ENCODE results near the gene CTDP1.

The CTDP1 gene

DNA sequence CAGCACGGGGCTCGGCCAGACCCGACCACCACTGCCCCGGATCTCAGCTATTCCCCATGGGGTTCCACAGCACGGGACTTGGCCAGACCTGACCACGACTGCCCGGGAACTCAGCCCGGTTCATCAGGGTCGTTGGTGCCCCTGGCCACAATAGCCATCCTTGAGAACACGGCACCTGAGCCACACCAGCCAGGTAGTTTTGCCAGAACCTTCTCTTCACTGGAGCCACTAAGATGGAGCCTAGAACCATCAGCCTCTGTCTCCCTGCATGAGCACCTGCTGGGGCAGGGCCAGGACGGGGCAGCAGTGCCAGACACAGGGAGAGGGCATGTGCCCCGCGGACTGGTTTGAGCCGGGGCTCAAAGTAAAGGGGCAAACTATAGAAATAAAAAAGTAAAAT, 106.7 kb downstream of the CTDP1 start:
- no peak for DNase-seq

DNA sequence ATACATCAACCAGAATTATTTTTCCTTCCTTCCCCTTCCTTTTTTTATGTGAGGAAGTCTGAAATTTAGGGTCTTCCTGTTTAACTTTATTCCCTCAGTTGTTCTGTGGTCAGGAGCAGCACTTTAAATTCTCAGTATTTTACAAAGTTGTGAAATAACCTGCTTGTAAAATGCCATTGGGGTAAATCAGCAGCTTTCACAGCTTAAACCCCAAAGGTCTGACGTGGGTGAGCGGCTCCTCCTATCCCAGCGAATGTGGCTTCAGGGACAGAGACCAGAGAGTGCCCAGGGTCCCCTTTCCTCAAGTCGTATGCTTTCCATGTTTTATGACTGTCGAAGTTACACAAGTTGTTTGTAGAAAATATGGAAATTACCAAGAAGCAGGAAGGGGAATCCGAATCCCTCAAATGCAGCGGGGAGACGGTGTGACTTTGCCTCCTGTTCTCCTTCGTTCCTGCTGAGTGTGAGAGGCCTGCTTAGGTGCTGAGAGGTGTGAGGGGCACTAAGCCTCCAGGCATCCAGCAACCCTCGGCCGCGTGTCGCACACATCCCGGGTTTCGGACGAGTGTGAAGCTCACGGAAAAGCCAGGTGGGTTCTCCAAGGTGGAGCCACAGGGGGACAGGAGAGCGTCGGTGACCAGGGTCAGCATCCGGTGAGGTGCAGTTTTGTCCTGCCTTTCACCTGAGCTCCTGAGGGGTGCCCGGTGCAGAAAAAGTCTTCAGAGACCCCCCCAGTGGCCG, 107.4 kb downstream of the CTDP1 start:
- no peak for DNase-seq

DNA sequence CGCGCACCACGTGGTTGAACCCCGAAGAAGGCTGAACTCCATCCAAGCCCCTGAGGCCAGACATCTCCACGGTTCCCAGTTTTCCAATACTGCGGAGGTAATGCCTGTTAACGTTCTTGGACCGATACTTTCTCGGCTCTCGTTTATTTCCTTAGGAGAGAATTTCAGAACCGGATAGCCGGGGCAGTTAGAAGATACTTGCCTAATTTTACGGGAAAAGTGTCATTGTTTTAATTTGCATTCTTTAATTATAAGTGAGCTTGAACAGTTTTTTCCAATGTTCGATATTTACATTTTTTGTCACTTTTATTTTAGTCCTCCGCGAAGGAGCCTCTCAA, 107.9 kb downstream of the CTDP1 start:
- DNase-seq, result no peak

DNA sequence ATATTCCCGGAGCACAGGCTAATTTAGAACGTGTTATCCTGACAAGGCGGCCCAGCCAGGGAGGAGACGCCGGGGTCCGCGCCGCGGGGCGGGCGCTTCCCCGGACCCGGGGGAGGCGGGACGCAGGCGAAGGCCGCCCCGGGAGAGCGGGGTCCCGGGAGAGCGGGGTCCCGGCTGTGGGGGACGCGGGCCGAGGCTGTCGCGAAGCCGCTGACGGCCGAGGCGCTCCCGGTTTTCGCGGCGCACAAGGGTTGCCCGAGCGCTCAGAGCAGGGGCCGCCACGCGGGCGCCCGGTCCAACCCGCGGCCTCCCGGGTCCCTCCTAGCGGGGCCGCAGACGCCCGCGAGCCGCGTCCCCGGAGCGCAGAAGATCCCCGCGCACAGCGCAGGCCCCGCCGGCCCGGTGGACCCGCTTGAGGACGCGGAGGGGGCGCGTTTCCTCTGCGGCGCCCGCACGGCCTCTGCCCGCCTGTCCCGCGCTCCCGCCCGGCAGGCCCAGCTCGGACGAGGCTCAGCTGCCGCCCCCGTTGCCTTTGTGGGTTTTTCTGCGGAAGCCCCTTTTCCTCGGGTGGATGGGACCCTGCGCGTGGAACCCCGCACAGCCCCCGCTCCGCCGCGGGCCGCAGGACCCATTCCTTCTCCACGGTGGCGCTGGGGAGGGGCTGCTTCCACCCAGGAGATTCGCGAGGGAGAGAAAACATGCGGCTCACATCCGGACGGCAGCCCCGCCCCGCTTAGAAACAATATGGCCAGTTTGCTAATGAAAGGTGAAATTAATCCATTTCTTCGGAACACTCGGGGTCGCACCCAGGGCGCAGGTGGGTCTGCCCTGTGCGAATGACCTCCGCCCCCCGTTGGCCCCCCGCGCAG, 108.5 kb downstream of the CTDP1 start:
- no peak for DNase-seq

DNA sequence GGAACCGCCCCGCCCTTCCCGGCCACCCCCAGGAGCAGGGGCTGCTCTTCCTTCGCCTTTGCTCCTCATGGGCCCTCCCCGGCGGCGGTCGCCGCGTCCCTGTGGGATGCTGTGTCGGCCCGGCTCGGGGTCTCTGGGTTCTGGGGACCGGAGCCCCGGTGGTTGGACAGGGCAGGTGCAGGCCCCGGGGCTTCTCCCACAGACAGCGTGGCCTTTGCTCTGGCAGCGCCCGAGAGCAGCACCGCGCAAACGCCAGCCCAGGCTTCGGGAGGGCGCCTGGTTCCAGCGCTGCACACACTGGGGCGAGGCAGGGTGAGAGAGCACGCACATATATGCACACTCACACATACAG, 109.1 kb downstream of the CTDP1 start:
- DNase-seq, result no peak

DNA sequence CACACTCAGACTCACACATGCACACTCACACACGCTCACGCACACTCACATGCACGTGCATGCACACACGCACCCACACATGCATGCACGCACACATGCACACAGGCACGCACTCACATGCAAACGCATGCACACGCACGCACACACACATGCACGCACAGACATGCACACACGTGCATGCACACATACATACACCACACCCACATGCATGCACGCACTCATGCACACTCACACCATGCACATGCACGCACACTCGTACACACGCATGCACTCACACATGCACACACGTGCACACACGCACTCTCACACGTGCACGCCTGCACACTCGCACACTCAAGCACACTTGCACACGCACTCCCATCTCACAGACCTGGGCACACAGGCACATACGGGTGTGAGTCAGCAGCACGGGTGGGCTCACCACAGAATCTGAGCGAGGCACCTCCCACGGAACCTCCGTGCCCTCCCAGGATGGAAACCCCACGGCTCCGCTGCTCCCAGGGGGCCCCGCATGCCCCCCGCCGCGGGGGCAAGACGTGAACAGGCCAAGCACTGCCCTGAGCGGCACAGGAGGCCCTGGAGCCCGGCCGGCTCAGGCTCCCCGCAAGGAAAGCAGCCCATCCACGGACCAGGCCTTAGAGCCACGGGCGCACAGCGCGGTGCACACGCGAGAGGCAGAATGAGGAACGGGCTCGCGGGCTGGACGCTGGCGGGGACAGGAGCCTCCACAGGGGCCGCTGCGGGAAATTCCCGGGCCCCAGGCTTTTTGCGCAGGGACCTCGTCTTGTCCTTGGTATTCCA, 109.7 kb downstream of the CTDP1 start:
- DNase-seq, result no peak

DNA sequence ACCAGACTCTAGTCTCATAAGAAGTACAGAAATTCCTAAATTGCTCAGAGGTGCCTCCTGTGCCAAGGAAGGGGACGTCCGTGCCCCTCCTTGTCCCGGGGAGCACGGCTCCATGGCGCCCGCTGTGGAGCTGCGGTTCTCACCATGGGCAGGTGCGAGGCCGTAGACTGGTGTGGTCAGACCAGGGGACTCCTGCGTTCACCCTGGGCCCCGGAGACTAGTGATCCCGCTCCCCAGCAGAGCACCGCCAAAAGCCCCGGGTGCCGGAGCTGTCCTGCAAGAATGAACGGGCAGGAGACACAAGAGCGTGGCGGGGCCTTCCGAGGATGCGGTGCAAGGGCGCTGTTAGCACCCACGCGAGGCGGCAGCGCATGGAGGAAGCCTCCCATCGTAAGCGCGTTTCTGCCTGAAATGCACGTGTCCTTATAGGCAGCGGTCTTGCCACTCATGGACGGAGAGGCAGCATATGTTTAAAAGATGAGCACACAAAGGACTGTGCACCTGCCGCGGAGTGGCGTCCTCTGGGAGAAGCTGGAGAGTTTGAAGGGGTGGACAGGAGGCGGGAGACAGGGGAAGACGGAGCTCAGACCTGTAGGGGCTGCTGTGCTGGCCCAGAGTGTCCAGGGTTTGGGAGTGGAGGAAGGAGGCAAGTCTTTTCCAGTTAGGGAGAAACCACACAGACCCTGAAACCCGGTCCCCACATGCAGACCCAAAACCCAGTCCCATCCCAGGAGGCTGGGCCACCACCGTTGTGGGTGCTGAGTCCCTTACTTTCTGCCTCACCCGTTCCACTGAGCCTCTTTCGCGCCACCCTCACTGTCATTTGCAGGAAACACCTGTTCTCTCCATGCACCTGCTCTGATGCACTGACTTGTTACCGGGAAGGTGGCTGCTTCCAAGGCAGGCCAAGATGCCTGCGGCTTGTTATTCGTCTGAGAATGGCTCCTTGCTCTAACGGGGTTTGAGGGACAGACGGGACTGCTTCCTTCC, 110.6 kb downstream of the CTDP1 start:
- DNase-seq, result no peak

DNA sequence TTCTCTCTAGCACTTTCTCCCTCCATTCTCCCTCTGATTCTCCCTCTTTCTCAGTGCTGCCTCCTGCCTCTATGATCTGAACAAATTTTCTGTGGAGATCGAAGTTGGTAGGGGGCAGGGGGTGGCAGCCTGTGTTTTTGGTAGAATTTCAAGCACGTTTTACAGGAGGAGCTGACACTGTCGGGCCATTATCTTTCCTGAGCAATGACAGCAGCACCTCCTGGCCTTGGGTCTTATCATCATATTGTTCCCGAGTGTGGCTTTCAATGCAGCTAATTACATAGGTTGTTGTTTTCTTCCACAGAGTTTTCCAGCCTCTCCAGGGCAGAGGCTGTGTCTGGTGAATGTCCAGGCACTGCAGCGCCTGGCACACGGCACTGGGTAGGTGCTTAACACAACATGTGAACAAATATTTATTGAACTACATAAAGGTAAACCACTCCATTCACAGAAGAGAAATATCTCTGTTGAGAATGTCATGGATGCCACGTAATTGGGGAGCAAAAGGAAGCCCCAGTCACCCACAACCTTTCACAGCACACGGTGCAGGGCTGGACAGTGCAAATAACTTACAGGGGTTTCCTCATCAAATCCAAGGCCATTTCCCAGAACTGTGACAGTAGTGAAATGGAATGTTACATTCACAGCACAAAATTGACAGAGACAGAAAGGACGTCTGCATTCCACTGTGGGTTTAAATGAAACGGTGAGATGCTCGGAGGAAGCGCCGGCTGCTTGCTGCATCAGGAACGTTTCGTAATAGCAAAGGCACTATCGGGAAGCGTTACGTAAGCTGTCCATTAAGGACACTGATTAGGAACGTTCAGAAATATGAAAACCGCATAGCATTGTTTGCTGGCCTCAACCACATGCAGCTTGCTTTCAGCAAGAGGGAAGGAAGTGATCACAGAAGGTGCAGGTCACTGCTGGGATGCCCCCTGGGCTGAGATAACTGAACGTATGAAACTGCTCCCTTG, 111.7 kb downstream of the CTDP1 start:
- DNase-seq, result peak in 2 of 14 donors; percentile 5 to 17

DNA sequence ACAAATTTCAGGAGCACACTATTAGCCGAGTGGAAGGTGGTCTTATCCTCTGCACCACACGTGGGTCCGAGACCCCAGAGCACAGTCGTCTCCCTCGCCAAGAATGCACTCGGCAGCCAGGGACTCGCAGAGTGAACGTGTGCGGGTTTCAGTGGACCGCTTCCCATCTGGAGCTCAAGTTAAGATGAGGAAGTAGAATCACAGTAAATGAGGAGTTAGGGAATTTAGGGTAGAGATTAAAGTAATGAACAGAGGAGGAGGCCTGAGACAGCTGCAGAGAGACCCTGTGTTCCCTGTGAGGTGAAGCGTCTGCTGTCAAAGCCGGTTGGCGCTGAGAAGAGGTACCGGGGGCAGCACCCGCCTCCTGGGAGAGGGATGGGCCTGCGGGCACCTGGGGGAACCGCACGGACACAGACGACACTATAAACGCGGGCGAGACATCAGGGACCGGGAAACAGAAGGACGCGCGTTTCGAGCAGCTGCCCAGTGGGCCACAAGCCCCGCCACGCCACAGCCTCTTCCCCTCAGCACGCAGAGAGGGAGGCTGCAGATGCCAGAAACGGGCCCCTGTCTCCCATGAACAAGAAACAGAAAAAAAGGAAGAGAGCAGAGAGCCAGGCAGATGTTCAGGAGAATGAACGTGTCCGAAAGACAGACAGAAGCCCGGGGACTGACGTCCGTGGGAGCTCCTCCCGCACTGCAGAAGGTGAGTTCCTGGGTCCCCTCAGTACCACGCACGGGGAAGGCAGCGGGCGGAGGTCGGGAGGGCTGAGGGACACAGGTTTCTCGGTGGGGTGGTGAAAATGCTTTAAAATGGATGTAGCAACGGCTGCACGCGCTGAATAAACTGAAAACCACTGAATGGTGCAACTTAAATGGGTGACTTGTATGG, 112.7 kb downstream of the CTDP1 start:
- no peak for DNase-seq

DNA sequence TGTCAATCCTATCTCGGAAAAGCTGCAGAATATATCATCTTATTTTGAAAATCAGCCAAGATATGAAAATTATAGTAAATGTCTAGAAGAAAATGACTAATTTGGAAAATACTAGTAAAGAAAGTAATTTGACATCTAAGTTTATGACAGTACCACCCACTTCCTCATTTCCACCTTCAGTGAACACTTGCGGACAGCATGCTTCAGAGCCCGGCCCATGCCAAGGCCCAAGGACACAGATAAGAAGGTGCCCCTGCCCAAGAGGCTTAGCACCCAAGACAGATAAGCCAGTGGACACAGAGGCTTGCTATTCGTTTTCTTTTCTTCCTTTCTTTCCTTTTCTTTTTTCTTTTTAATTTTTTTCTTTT, 113.4 kb downstream of the CTDP1 start:
- no peak for DNase-seq

DNA sequence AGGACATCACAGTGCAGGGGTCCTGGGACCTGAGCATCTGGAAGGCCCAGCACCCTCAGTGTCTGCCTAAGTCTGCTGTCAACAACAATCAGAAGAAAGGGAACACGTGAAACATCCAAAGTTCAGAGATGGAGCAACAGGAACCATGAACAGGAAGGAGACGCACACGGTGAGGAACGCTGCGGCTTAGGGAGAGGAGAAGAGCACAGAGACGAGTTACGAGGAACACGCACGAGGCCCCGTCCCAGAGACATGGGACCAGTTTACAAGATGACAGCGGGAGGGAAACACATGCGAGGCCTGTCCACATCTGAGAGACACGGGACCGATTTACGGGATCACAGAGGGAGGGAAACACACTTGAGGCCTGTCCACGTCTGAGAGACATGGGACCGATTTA, 115.2 kb downstream of the CTDP1 start:
- no peak for DNase-seq

DNA sequence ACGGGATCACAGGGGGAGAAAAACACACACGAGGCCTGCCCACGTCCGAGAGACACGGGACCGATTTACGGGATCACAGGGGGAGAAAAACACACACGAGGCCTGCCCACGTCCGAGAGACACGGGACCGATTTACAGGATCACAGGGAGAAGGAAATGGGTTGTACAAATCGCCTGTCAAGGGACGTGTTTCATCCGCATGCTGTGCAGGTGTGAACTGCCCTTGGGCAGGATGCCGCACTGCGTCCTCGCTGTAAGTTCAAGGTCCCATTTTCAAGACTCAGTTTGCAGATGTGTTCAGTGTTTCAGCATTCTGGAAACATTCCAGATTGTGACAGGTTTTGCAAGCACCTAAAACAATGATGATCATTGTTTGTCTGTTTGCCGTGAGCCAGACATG, 115.8 kb downstream of the CTDP1 start:
- no peak for DNase-seq

DNA sequence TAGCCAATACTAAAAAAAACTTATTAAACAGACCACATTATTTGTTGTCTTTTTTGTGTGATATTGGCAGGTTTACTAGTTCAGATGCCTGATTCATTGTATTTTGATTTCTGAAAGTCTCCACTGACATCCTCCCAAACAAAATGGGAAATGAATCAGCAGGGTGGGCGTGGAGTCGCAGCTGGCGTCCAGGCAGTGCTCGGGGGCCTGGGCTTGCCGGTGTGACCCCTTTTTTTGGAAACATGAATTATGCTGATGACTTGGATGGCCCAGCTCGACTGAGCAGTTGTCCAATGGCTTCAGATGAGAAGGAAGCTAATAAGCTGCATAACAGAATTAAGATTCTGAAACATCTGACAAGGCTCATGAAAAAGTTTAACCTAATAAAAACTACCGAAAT, 116.4 kb downstream of the CTDP1 start:
- DNase-seq, result no peak

DNA sequence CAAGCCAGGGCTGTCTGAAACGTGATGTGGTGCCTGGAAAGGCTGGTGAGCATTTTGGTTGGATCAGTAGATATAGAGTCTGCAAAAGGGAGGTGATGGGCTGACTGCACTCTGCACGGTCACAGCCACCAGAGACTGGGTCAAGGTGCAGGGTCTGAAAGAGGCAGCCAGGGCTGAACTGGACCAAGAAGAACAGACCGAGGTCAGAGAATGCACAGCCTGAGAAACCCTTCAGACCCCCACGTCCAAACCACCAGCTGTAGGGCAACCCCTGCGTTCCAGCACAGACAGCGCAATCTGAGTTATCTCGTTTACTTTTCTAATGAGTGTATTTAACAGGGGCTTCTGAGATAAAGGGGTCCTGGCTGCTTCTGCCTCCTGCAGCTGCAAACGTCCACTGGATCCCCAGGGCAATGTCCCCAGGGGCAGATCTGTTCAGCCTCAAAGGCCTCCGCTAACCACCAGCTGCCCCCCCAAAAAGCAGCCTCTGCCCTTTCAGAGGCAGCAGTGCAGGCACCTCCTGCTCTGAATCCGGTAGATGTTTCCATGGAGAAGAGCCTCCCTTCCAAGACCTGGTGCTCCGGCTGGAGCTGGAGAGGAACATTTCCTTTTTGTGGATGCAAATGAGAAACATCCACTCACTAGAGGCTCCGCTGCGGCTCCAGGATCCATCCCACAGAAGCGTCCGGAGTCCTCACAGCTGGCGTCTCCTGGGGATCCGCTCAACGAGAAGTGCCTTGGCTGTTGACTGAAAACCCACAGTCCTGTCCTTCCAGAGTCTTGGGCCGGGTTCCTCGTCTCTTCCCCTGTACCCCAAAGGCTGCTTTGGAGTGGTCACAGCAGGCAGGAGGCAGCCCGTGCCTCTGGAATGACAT, 117.2 kb downstream of the CTDP1 start:
- no peak for DNase-seq

DNA sequence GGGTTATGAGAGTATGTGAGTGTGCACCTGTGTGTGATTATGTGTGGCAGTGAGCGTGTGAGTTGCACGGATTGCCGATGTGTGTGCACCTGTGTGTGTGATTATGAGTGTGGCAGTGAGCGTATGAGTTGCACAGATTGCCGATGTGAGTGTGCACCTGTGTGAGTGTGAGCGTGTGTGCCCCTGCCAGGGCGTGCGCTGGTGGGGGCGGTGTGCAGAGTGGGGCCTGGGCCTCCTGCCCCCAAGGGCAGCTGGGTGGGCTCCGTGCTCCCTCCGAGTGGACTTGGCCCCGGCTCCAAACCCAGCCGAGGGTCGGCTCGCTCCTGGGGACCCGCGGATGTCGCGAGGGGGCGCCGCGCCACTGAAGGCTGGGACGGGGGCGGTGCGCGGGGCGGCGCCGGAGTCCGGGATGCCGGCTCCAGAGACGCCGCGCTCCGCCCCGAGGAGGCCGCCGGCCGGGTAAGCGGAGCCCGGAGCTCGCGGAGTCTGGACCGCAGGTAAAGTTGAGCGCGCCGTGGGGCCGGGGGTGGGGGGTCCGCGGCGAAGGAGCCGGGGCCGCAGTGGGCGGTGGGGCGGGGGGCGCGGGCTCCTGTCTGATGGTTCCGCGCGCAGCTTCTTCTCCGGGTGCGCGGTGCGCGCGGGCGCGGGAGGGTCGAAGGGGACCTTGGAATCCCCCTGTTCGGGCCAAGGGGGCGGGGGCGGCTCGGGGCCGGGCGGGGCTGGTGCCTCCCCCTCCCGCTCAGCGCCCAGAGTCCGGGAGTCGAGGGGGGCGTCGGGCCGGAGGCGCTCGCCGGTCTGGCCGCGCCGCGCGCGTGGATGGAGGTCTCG, 118.1 kb downstream of the CTDP1 start, which contains the start of gene KCNG2:
TSS of gene KCNG2 (plus strand) at position 421 of the 828 bp plus-strand sequence. CDS start 65,730 bp downstream, outside the sequence.
- peak in 1 of 14 donors; percentile 15 for DNase-seq

DNA sequence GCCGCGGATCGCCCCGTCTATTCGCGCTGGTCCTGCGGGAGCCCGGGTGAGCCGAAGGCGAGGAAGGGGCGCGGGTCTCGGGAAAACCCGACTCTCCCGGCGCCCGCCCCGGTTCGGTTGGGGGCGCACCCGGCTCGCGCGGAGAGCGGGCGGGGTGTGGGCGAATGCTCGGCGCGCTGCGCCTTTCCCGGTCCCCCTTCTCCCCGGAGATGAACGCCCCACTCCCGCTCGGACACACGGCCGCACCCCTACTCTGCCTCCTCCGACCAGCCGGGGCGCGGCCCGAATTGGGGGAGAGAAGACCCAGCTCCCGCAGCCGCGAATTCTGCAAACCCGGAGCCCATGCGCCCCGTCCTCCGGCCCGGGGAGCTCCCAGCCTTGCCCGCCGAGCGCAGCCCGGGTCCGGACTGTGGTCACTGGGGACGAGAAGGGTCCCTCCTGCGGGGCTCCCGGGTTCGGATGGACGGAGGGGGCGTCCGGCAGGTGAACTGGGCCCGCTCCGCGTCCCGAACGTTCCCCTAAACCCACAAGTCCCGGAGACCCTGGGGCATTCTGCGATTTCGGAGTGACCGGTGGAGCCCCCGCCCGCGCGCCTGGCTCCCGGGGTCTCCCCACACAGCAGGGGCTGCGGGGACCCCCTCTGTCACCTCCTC, 118.9 kb downstream of the CTDP1 start:
- DNase-seq, result no peak

DNA sequence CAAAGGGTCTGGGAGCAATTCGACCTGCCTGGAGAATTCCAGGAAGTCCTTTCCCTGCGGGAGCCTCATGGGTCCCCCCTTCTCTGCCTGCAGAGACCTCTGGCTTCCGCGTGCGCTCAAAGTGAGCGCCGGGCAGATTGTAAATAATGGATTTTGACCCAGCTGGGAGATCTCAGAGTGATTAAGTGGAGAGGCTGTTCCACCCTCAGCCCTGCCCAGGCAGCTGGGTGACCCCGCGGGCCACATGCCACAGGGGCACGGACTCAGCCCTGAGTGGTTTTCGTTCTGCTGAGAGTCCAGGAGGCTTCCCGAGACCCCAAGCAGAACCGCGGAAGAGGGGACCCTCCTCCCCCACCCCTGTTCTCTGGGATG, 119.4 kb downstream of the CTDP1 start:
- DNase-seq, result no peak

Measured in C1 segment of cervical spinal cord (tissue), 14 donors.